HepG2 (cell line): ENCODE measurements around the gene EPG5. TPM values are rescaled to one million over a fixed set of nuclear protein-coding genes. Genes with fewer than 3 reads are reported as not detected.

Experiments used
- ATAC-seq: fragments of 200-7000 bp; cut with Tn5 transposase; 3 replicates; pipeline ENCODE4 v1.9.1; 2020; ENCODE audit warnings: mild to moderate bottlenecking, moderate library complexity
- BruUV-seq: library from RNA; stranded (reverse); fragments of 400-500 nt; replicated peaks from 2 replicates; lab custom pipeline; 2021; lab: Mats Ljungman, UMichigan
- CTCF ChIA-PET: fragments of 300-600 bp; formaldehyde crosslinking; extraction: SDS; loops from one replicate; lab custom pipeline; 2021; ENCODE audit warnings: low total read pairs, inconsistent platforms, low intra/inter-chr PET ratio; lab: Yijun Ruan, JAX
- POLR2A ChIA-PET: fragments of 350-600 bp; sonication (Branson Sonifier 250); formaldehyde crosslinking; loops from one replicate; lab custom pipeline; 2020; ENCODE audit warnings: antibody characterized with exemption, inconsistent platforms; lab: Yijun Ruan, JAX
- DNase-seq: peaks from one replicate; pipeline ENCODE4 v3.0.0-alpha.2; 2015; ENCODE audit warnings: low spot score
- FAIRE-seq: peaks from 3 replicates; lab custom pipeline; 2011; peaks lifted over from hg19 to GRCh38; lab: Jason Lieb, UNC
- H2AFZ ChIP-seq: one replicate; pipeline ENCODE4 v1.6.1; 2011; ENCODE audit warnings: low read length, inconsistent platforms
- H3K27ac ChIP-seq: fragments of 300-600 bp; 3 replicates; pipeline ENCODE4 v1.8.0; 2011; ENCODE audit warnings: mixed run types, mild to moderate bottlenecking, mixed read lengths, low read length, inconsistent platforms; ENCODE audit not compliant: insufficient read depth; ENCODE audit errors: extremely low read length
- H3K27me3 ChIP-seq, 2 experiments: fragments of 200-600 bp in 1 of 2; 2 replicates in 1 of 2; 3 replicates in 1 of 2; pipeline versions ENCODE4 v1.6.0 to v1.8.0; 2011; ENCODE audit warnings: low read length in 2 of 2, mild to moderate bottlenecking in 2 of 2, moderate library complexity in 2 of 2, inconsistent platforms in 1 of 2; ENCODE audit not compliant: insufficient read depth in 2 of 2, control insufficient read depth in 1 of 2
- H3K36me3 ChIP-seq, 2 experiments: fragments of 200-600 bp in 1 of 2; replicated peaks in 1 of 2; 2 replicates in 1 of 2; 3 replicates in 1 of 2; pipeline versions ENCODE4 v1.5.1 to v1.8.0; 2011; ENCODE audit warnings: low read length in 2 of 2, inconsistent platforms in 1 of 2; ENCODE audit not compliant: insufficient read depth in 2 of 2, control insufficient read depth in 1 of 2
- H3K4me1 ChIP-seq: 2 replicates; pipeline ENCODE4 v1.5.1; 2012; ENCODE audit warnings: low read length, inconsistent platforms; ENCODE audit not compliant: insufficient read depth
- H3K4me2 ChIP-seq: 2 replicates; pipeline ENCODE4 v1.6.0; 2011; ENCODE audit warnings: low read depth, low read length, inconsistent platforms
- H3K4me3 ChIP-seq, 3 experiments: fragments of 200-600 bp in 1 of 3; sonication (generic), shearing (Covaris generic) in 1 of 3; replicated peaks in 1 of 3; 2 replicates each; pipeline ENCODE4 v1.5.1; 2011 to 2016; ENCODE audit warnings: low read length in 3 of 3, inconsistent platforms in 2 of 3, low read depth in 2 of 3, mild to moderate bottlenecking in 2 of 3, control low read depth in 1 of 3, mixed read lengths in 1 of 3; ENCODE audit not compliant: insufficient read depth in 1 of 3
- H3K79me2 ChIP-seq: one replicate; pipeline ENCODE4 v1.6.1; 2011; ENCODE audit warnings: low read length, inconsistent platforms; ENCODE audit not compliant: insufficient read depth
- H3K9ac ChIP-seq: 2 replicates; pipeline ENCODE4 v1.6.0; 2011; ENCODE audit warnings: mild to moderate bottlenecking, low read depth, low read length, inconsistent platforms; ENCODE audit not compliant: insufficient read depth
- H3K9me3 ChIP-seq: 2 replicates; pipeline ENCODE4 v1.5.1; 2012; ENCODE audit warnings: mild to moderate bottlenecking, low read length
- H4K20me1 ChIP-seq: 2 replicates; pipeline ENCODE4 v1.6.0; 2011; ENCODE audit warnings: inconsistent platforms, mild to moderate bottlenecking, low read length, moderate library complexity; ENCODE audit not compliant: insufficient read depth
- FLYWCH1 ChIP-seq: sonication (generic); formaldehyde crosslinking; IDR thresholded peaks from 2 replicates; pipeline ENCODE4 v1.8.1; 2023; ENCODE audit warnings: mild to moderate bottlenecking, missing genetic modification reagents
- FOXA3 ChIP-seq: IDR thresholded peaks from 2 replicates; pipeline ENCODE4 v1.6.1; 2016; ENCODE audit warnings: missing genetic modification reagents, missing compliant biosample characterization
- GATAD1 ChIP-seq: IDR thresholded peaks from 2 replicates; pipeline ENCODE4 v1.6.1; 2016; ENCODE audit warnings: missing genetic modification reagents, missing compliant biosample characterization
- KAT7 ChIP-seq: IDR thresholded peaks from 2 replicates; pipeline ENCODE4 v1.6.1; 2018; ENCODE audit warnings: borderline replicate concordance, missing compliant biosample characterization
- KAT8 ChIP-seq: IDR thresholded peaks from 2 replicates; pipeline ENCODE4 v1.6.1; 2016; ENCODE audit warnings: missing genetic modification reagents, missing compliant biosample characterization
- MBD4 ChIP-seq: IDR thresholded peaks from 2 replicates; pipeline ENCODE4 v1.6.1; 2012; ENCODE audit warnings: low read length, inconsistent platforms, borderline replicate concordance
- MED1 ChIP-seq: sonication (generic); formaldehyde crosslinking; IDR thresholded peaks from 2 replicates; pipeline ENCODE4 v1.4.0; 2020; ENCODE audit warnings: missing genetic modification reagents
- MTF1 ChIP-seq: sonication (generic); formaldehyde crosslinking; IDR thresholded peaks from 2 replicates; pipeline ENCODE4 v1.5.0; 2020; ENCODE audit warnings: missing genetic modification reagents
- POLR2A ChIP-seq, 2 experiments: IDR thresholded peaks; 2 replicates each; pipeline ENCODE4 v1.6.1; 2011; ENCODE audit warnings: low read depth in 2 of 2, low read length in 2 of 2, mild to moderate bottlenecking in 1 of 2, moderate library complexity in 1 of 2; ENCODE audit not compliant: insufficient read depth in 1 of 2
- RBAK ChIP-seq: sonication (generic); formaldehyde crosslinking; IDR thresholded peaks from 2 replicates; pipeline ENCODE4 v1.5.1; 2020; ENCODE audit warnings: mild to moderate bottlenecking, missing genetic modification reagents
- STAT5B ChIP-seq: sonication (generic); formaldehyde crosslinking; IDR thresholded peaks from 2 replicates; pipeline ENCODE4 v1.4.0; 2020; ENCODE audit warnings: missing genetic modification reagents
- ZNF616 ChIP-seq: sonication (generic); formaldehyde crosslinking; IDR thresholded peaks from 2 replicates; pipeline ENCODE4 v1.5.0; 2020; ENCODE audit warnings: low read depth, mild to moderate bottlenecking, missing genetic modification reagents
- WGBS: methylation state at CpG from one replicate; pipeline ENCODE4 v1.1.6; 2017; ENCODE audit warnings: low lambda C conversion rate; 5-methylcytosine and 5-hydroxymethylcytosine counted together
- in situ Hi-C: cut with HindIII; loops from 2 replicates; pipeline ENCODE4 v1.10.0; 2017; ENCODE audit warnings: low pct_unique_long_range_greater_than_20kb; ENCODE audit not compliant: extremely low pct_ligation_motif_present
- intact Hi-C: fragments of 100-400 bp; cut with micrococcal nuclease; formaldehyde crosslinking; loops from one replicate; pipeline ENCODE4 v1.10.0; 2022; ENCODE audit not compliant: unreplicated experiment
- polyA plus RNA-seq, 8 experiments: library from polyadenylated mRNA; depleted of rRNA in 3 of 8; stranded (reverse) in 7 of 8; unstranded in 1 of 8; fragments of >200 nt; fragmentation: Illumina TruSeq in 4 of 8; extraction: Trizol in 4 of 8; gene quantifications; 2 replicates each; pipeline versions ENCODE4 v1.2.1 to v1.2.3, GENCODE V29; 2011 to 2016; ENCODE audit warnings: low read depth in 4 of 8, missing spikeins in 1 of 8, mixed read lengths in 1 of 8; ENCODE audit not compliant: insufficient read depth in 1 of 8
- total RNA-seq, 5 experiments: library from RNA; depleted of rRNA; stranded (reverse); fragments of >200 nt; fragmentation: Illumina TruSeq; extraction: Trizol; gene quantifications; 2 replicates each; pipeline ENCODE4 v1.2.3, GENCODE V29; 2016; ENCODE audit warnings: low read depth in 1 of 5
- TF ChIP-seq, protein P1 (sequence below): sonication (generic); formaldehyde crosslinking; IDR thresholded peaks from 2 replicates; pipeline ENCODE4 v1.4.0; 2020; ENCODE audit warnings: missing genetic modification reagents
- TF ChIP-seq, protein P2 (sequence below): sonication (generic); formaldehyde crosslinking; IDR thresholded peaks from 2 replicates; pipeline ENCODE4 v1.8.1; 2023; ENCODE audit warnings: mild to moderate bottlenecking, missing genetic modification reagents

Gene EPG5
- total and polyA plus RNA-seq, 2 of the 13 experiments (the other 11 are each of a cell fraction or from before 2014, with no cell fraction given) = 6.7 to 9.3 TPM

DNA sequence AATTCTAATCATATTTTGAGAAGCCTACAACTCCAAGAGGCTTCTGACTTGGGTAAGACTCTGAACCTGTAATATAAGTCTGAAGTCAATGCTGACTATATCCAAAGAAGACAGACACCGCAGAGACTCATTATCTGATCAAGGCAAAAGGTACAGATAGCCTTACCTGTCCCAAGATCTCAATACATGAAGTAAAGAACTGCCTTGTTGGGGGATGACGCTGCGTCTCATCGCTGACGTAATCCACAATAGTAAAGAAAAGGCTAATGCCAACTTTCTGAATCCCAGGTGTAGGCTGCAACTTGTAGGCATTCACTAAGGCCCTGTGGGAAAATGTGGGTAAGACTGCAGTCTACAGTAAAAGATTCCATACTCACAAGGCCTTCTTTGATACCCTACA lies 79.5 kb downstream of the EPG5 start:
- BruUV-seq = no TSS peak
- DNase-seq (no peak), FAIRE-seq (no peak), ATAC-seq (no peak)
- WGBS = 99% methylated on average over 5 of the region's 5 CpGs
- Histone ChIP-seq H3K27ac (no peak overlapping the region), H3K9ac (no peak overlapping the region), H4K20me1 (no peaks in the 10 kb centered on the region), H3K27me3 (no peaks in the 10 kb centered on the region), H3K4me2 (no peak overlapping the region), H3K36me3 (peaks cover 6 to 26% of the 10 kb centered on the region in 2 experiments), H3K4me1 (no peaks in the 10 kb centered on the region), H3K4me3 (no peak overlapping the region), H3K79me2 (no peaks in the 10 kb centered on the region), H2AFZ (no peak overlapping the region), H3K9me3 (no peaks in the 10 kb centered on the region)
- ChIA-PET CTCF (no interaction called here), POLR2A (no interaction called here)
- TF ChIP-seq FOXA3 (CRISPR knock-in tag) (no peak), KAT7 (CRISPR knock-in tag) (no peak), MBD4 (no peak), STAT5B (CRISPR knock-in tag) (no peak), RBAK (CRISPR knock-in tag) (no peak), POLR2A (IDR thresholded peaks at IDR 0.05; ENCODE audit: insufficient read depth in 1 of 2, low read depth in 2 of 2, low read length in 2 of 2) (no peak), KAT8 (CRISPR knock-in tag) (no peak), ZNF616 (CRISPR knock-in tag) (no peak), FLYWCH1 (no peak), MED1 (CRISPR knock-in tag) (no peak), GATAD1 (no peak), MTF1 (CRISPR knock-in tag) (no peak)
- TF ChIP-seq, protein P1, sequence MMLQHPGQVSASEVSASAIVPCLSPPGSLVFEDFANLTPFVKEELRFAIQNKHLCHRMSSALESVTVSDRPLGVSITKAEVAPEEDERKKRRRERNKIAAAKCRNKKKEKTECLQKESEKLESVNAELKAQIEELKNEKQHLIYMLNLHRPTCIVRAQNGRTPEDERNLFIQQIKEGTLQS (CRISPR knock-in tag) = no peak
- TF ChIP-seq, protein P2, sequence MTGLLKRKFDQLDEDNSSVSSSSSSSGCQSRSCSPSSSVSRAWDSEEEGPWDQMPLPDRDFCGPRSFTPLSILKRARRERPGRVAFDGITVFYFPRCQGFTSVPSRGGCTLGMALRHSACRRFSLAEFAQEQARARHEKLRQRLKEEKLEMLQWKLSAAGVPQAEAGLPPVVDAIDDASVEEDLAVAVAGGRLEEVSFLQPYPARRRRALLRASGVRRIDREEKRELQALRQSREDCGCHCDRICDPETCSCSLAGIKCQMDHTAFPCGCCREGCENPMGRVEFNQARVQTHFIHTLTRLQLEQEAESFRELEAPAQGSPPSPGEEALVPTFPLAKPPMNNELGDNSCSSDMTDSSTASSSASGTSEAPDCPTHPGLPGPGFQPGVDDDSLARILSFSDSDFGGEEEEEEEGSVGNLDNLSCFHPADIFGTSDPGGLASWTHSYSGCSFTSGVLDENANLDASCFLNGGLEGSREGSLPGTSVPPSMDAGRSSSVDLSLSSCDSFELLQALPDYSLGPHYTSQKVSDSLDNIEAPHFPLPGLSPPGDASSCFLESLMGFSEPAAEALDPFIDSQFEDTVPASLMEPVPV (CRISPR knock-in tag) = no peak
- in situ Hi-C loops = no loop called here
- intact Hi-C loops = loop anchor here (10.0 kb wide), 1 partner anchor 163 kb away; the partner anchor contains the start of gene SLC14A1
